Thoracic aorta endothelial cell (primary cell): ENCODE data around the gene ABL2. TPM values are rescaled to one million over a fixed set of nuclear protein-coding genes. Genes with fewer than 3 reads are reported as not detected.

Experiments used
- small RNA-seq: library from RNA; depleted of rRNA; stranded (forward); fragments of <200 nt; gene quantifications from one replicate; pipeline ENCODE3, GENCODE V24; 2012
- total RNA-seq: library from RNA; depleted of rRNA; stranded (reverse); fragments of >200 nt; gene quantifications from 2 replicates; pipeline ENCODE4 v1.2.3, GENCODE V29; 2012

The ABL2 gene
- total RNA-seq, result 176 and 182 TPM in 2 replicates

DNA sequence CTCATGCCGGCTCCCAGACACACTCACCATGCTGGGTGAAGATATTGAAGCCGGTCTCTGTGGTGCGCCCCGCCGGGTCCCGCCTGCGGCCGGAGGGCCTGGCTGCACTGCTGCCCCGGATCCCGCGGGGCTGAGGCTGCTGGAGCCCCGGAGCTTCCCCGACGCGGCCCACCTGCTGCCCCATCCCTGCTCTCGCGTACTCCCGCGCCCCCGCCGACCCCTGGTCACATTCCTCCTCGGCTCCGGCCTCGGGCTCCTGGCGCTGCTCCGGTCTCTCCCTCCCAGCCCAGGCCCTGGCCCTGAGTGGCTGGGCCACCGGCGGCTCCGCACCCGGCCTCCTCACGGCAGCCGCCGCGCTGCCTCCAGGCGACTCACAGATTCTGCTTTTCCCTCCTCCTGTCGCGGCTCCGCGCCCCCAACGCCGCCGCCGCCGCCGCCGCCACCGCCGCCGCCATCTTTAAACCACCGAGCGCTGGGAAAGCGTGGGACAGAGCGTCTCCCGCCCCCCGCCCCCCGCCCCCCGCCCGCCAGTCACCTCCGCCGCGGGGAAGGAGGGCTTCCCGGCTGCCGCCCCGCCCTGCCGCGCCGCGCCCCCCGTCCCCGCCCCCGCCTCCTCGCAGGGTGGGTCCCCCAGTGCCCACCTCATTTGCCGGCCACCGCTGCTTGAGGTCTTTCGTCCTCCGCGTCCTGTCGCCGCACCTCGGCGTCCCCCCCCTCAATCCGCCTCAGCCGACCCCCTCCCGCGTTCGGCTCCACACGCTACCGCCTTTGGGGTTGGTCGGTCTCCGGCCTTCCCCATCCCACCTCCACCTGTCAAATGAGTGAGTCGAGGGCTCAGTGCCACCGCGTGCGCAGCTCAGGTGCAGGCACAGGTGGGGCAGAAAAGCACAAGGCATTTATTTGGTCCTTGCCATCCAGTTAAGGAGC is at the start of gene ABL2:
Gene ABL2, minus strand, starts transcription at position 464 of the 927 bp plus-strand sequence. Its CDS starts 280 bp downstream, at position 184.

DNA sequence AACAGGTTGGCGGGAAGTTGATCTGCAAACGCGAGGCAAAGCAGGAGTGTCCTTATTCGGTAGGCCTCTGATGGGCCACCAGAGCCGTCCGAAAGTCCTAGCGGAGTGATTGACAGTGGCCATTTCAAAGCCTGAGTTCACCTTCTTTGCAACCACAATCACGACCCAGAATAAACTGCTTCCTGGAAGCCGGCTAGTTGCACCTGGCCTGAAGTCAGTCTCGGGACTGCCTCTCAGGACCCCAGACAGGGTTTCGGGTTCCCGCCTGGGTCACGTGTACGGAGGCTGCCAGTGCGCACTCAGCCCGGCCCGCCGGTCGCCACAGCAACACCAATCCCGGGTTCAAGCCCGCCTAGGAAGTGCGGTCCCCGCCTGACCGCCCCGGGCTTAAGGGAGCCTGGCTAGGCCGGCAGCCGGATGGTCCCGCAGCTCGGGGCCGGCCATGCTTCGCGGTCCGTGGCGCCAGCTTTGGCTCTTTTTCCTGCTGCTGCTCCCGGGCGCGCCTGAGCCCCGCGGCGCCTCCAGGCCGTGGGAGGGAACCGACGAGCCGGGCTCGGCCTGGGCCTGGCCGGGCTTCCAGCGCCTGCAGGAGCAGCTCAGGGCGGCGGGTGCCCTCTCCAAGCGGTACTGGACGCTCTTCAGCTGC is 147.7 kb downstream of the ABL2 start, which contains the start of gene TOR3A:
Gene TOR3A, plus strand, starts transcription at position 384 of the 646 bp plus-strand sequence. Its CDS starts 59 bp downstream, at position 443.

Small RNAs within 50 kb of the gene (small RNA-seq; reads per million reads assigned to genes)
- not detected for gene AL512326.2
- not detected for gene AL512326.3
- not detected for gene EIF4A1P11
- gene RF00272, result not detected

Other genes starting within 250 kb of the ABL2 start
- gene FAM20B, start 203.8 kb downstream of the ABL2 start, total RNA-seq, result 38.2 and 45.6 TPM in 2 replicates
- gene TOR3A, start 147.6 kb downstream of the ABL2 start, total RNA-seq, result 34.7 and 35.1 TPM in 2 replicates
- gene SOAT1, start 64.1 kb upstream of the ABL2 start, total RNA-seq, result 28.1 and 44.8 TPM in 2 replicates
- 0.13 TPM in 1 of 2 replicates, not detected in the other for gene AXDND1, start 136.3 kb upstream of the ABL2 start, total RNA-seq